Central memory CD8-positive, alpha-beta T cell (primary cell): ENCODE measurements around the gene IKZF1.

Experiments
- ATAC-seq: fragments of 150-1000 bp; cut with Tn5 transposase; replicated peaks from 2 replicates; pipeline ENCODE4 v1.10.0; 2022; ENCODE audit warnings: mild to moderate bottlenecking, moderate FRiP score, moderate number of reproducible peaks; ENCODE audit not compliant: poor library complexity, severe bottlenecking; ENCODE audit errors: extremely low read depth
- DNase-seq, 2 donors: peaks; one replicate each; pipeline ENCODE4 v3.0.0; 2021; ENCODE audit warnings: low spot score in 2 of 2
- H3K27ac Mint-ChIP-seq: one replicate; pipeline ENCODE4 v1.8.0; 2022; ENCODE audit warnings: low read depth, mild to moderate bottlenecking, moderate library complexity, mixed read lengths
- H3K27me3 Mint-ChIP-seq: one replicate; pipeline ENCODE4 v1.8.0; 2022; ENCODE audit warnings: mixed read lengths
- H3K36me3 Mint-ChIP-seq: one replicate; pipeline ENCODE4 v1.8.0; 2022; ENCODE audit warnings: mild to moderate bottlenecking, moderate library complexity, mixed read lengths; ENCODE audit not compliant: insufficient read depth
- H3K4me1 Mint-ChIP-seq: one replicate; pipeline ENCODE4 v1.8.0; 2022; ENCODE audit warnings: mixed read lengths
- H3K4me3 Mint-ChIP-seq: one replicate; pipeline ENCODE4 v1.8.0; 2022; ENCODE audit warnings: mild to moderate bottlenecking, moderate library complexity, mixed read lengths
- H3K9me3 Mint-ChIP-seq: one replicate; pipeline ENCODE4 v1.8.0; 2022; ENCODE audit warnings: mixed read lengths

Gene IKZF1

GRCh38 chr7:50348469-50349162 lies 44.1 kb downstream of the IKZF1 start:
- Mint-ChIP-seq H3K27me3 (no peaks in the 10 kb centered on the region), H3K4me1 (peaks cover 95% of the 10 kb centered on the region), H3K27ac (peak overlapping the region; percentile 100), H3K36me3 (peaks cover 56% of the 10 kb centered on the region), H3K4me3 (peak overlapping the region; percentile 76), H3K9me3 (no peaks in the 10 kb centered on the region)
- ATAC-seq (no peak), DNase-seq (no peak)

GRCh38 chr7:50349399-50349798 lies 44.9 kb downstream of the IKZF1 start:
- no peak for DNase-seq
- H3K9me3 Mint-ChIP-seq = no peaks in the 10 kb centered on the region
- ATAC-seq = no peak
- peak overlapping the region; percentile 100 for H3K27ac Mint-ChIP-seq
- H3K36me3 Mint-ChIP-seq = peaks cover 56% of the 10 kb centered on the region
- no peaks in the 10 kb centered on the region for H3K27me3 Mint-ChIP-seq
- H3K4me3 Mint-ChIP-seq = peak overlapping the region; percentile 76
- peaks cover 94% of the 10 kb centered on the region for H3K4me1 Mint-ChIP-seq

- Mint-ChIP-seq H3K9me3 (no peaks in the 10 kb centered on the region), H3K36me3 (peaks cover 57% of the 10 kb centered on the region), H3K4me1 (peaks cover 95% of the 10 kb centered on the region), H3K4me3 (peak overlapping the region; percentile 76), H3K27me3 (no peaks in the 10 kb centered on the region), H3K27ac (peak overlapping the region; percentile 100)
- ATAC-seq = peak; percentile 50
- DNase-seq = peak in 1 of 2 donors; percentile 48
Measured at GRCh38 chr7:50349963-50350944, 45.7 kb downstream of the IKZF1 start.

- Mint-ChIP-seq H3K27me3 (no peaks in the 10 kb centered on the region), H3K27ac (peak overlapping the region; percentile 100), H3K4me3 (peak overlapping the region; percentile 76), H3K36me3 (peaks cover 57% of the 10 kb centered on the region), H3K9me3 (no peaks in the 10 kb centered on the region), H3K4me1 (peaks cover 96% of the 10 kb centered on the region)
- DNase-seq = no peak
- no peak for ATAC-seq
Measured at GRCh38 chr7:50351267-50351666, 46.8 kb downstream of the IKZF1 start.

GRCh38 chr7:50352282-50352681 lies 47.8 kb downstream of the IKZF1 start:
- H3K36me3 Mint-ChIP-seq = peaks cover 58% of the 10 kb centered on the region

GRCh38 chr7:50352751-50353150 lies 48.2 kb downstream of the IKZF1 start:
- ATAC-seq = no peak
- no peak for DNase-seq
- Mint-ChIP-seq H3K9me3 (no peaks in the 10 kb centered on the region), H3K27me3 (no peaks in the 10 kb centered on the region), H3K36me3 (peaks cover 59% of the 10 kb centered on the region), H3K27ac (peak overlapping the region; percentile 100), H3K4me1 (peaks cover 97% of the 10 kb centered on the region), H3K4me3 (peak overlapping the region; percentile 76)

More at GRCh38 chr7:50352282-50352681, 47.8 kb downstream of the IKZF1 start:
- DNase-seq = no peak
- Mint-ChIP-seq H3K9me3 (no peaks in the 10 kb centered on the region), H3K27me3 (no peaks in the 10 kb centered on the region), H3K27ac (peak overlapping the region; percentile 100), H3K4me3 (peak overlapping the region; percentile 76), H3K4me1 (peaks cover 97% of the 10 kb centered on the region)
- ATAC-seq = peak; percentile 79

- H3K4me1 Mint-ChIP-seq = peaks cover 97% of the 10 kb centered on the region
- no peak for DNase-seq
- H3K4me3 Mint-ChIP-seq = peak overlapping the region; percentile 59
- H3K36me3 Mint-ChIP-seq = peaks cover 60% of the 10 kb centered on the region
- H3K27me3 Mint-ChIP-seq = no peaks in the 10 kb centered on the region
- no peak for ATAC-seq
- H3K9me3 Mint-ChIP-seq = no peaks in the 10 kb centered on the region
- H3K27ac Mint-ChIP-seq = peak overlapping the region; percentile 100
Measured at GRCh38 chr7:50353201-50353600, 48.7 kb downstream of the IKZF1 start.

- H3K36me3 Mint-ChIP-seq = peaks cover 64% of the 10 kb centered on the region
- no peak for DNase-seq
Measured at GRCh38 chr7:50353894-50354595, 49.5 kb downstream of the IKZF1 start.

GRCh38 chr7:50355817-50356178 lies 51.3 kb downstream of the IKZF1 start:
- ATAC-seq (no peak), DNase-seq (no peak)
- peak overlapping the region; percentile 100 for H3K27ac Mint-ChIP-seq
- peak overlapping the region; percentile 56 for H3K4me3 Mint-ChIP-seq
- no peaks in the 10 kb centered on the region for H3K27me3 Mint-ChIP-seq
- H3K36me3 Mint-ChIP-seq = peaks cover 70% of the 10 kb centered on the region
- no peaks in the 10 kb centered on the region for H3K9me3 Mint-ChIP-seq
- H3K4me1 Mint-ChIP-seq = peaks cover 97% of the 10 kb centered on the region

More at GRCh38 chr7:50353894-50354595, 49.5 kb downstream of the IKZF1 start:
- Mint-ChIP-seq H3K4me3 (peak overlapping the region; percentile 59), H3K9me3 (no peaks in the 10 kb centered on the region), H3K27ac (peak overlapping the region; percentile 100), H3K27me3 (no peaks in the 10 kb centered on the region), H3K4me1 (peaks cover 97% of the 10 kb centered on the region)
- no peak for ATAC-seq

- H3K27ac Mint-ChIP-seq = peak overlapping the region; percentile 100
- H3K36me3 Mint-ChIP-seq = peaks cover 69% of the 10 kb centered on the region
- DNase-seq = no peak
- H3K4me1 Mint-ChIP-seq = peaks cover 97% of the 10 kb centered on the region
- H3K4me3 Mint-ChIP-seq = peak overlapping the region; percentile 56
- no peaks in the 10 kb centered on the region for H3K9me3 Mint-ChIP-seq
- no peaks in the 10 kb centered on the region for H3K27me3 Mint-ChIP-seq
- no peak for ATAC-seq
Measured at GRCh38 chr7:50356212-50356944, 51.9 kb downstream of the IKZF1 start.

GRCh38 chr7:50356945-50357268 lies 52.4 kb downstream of the IKZF1 start:
- ATAC-seq (no peak), DNase-seq (no peak)
- peaks cover 69% of the 10 kb centered on the region for H3K36me3 Mint-ChIP-seq
- H3K9me3 Mint-ChIP-seq = no peaks in the 10 kb centered on the region
- H3K4me1 Mint-ChIP-seq = peaks cover 93% of the 10 kb centered on the region
- H3K27ac Mint-ChIP-seq = peak overlapping the region; percentile 100
- H3K4me3 Mint-ChIP-seq = peak overlapping the region; percentile 56
- H3K27me3 Mint-ChIP-seq = no peaks in the 10 kb centered on the region

- H3K27ac Mint-ChIP-seq = peak overlapping the region; percentile 100
- DNase-seq (no peak), ATAC-seq (no peak)
- peak overlapping the region; percentile 56 for H3K4me3 Mint-ChIP-seq
- H3K9me3 Mint-ChIP-seq = no peaks in the 10 kb centered on the region
- no peaks in the 10 kb centered on the region for H3K27me3 Mint-ChIP-seq
- peaks cover 68% of the 10 kb centered on the region for H3K36me3 Mint-ChIP-seq
- H3K4me1 Mint-ChIP-seq = peaks cover 93% of the 10 kb centered on the region
Measured at GRCh38 chr7:50357426-50357825, 52.9 kb downstream of the IKZF1 start.
